Parathyroid adenoma (tissue), 2 donors: Measurements from ENCODE around the gene FAM193A.
"Not testable (repeated sequence)": the region's sequence is repeated elsewhere in the genome, so short reads cannot be mapped to it uniquely, and the experiment has no call there.

Experiments
- H2AFZ ChIP-seq: fragments of 300-600 bp; sonication (generic); one replicate; pipeline ENCODE4 v1.7.0; 2017; ENCODE audit warnings: antibody characterized with exemption, mild to moderate bottlenecking
- H3K27ac ChIP-seq: fragments of 300-600 bp; sonication (generic); one replicate; pipeline ENCODE4 v1.7.0; 2017
- H3K27me3 ChIP-seq: fragments of 300-600 bp; sonication (generic); one replicate; pipeline ENCODE4 v1.7.0; 2017; ENCODE audit warnings: low read length; ENCODE audit not compliant: control insufficient read depth, insufficient read depth
- H3K36me3 ChIP-seq: fragments of 300-600 bp; sonication (generic); one replicate; pipeline ENCODE4 v1.7.0; 2017; ENCODE audit warnings: low read length; ENCODE audit not compliant: control insufficient read depth, insufficient read depth
- H3K4me1 ChIP-seq: fragments of 300-600 bp; sonication (generic); one replicate; pipeline ENCODE4 v1.7.0; 2017; ENCODE audit warnings: control low read depth
- H3K4me2 ChIP-seq: fragments of 300-600 bp; sonication (generic); one replicate; pipeline ENCODE4 v1.7.0; 2017; ENCODE audit warnings: low read length
- H3K4me3 ChIP-seq: fragments of 300-600 bp; sonication (generic); one replicate; pipeline ENCODE4 v1.7.0; 2017; ENCODE audit warnings: low read depth, low read length
- H3K79me2 ChIP-seq: fragments of 300-600 bp; sonication (generic); one replicate; pipeline ENCODE4 v1.7.0; 2017; ENCODE audit warnings: control low read depth
- H3K9ac ChIP-seq: fragments of 300-600 bp; sonication (generic); one replicate; pipeline ENCODE4 v1.7.0; 2017; ENCODE audit warnings: mild to moderate bottlenecking
- H3K9me3 ChIP-seq: fragments of 300-600 bp; sonication (generic); one replicate; pipeline ENCODE4 v1.7.0; 2017; ENCODE audit warnings: low read length; ENCODE audit not compliant: control insufficient read depth
- CTCF ChIP-seq: fragments of 300-600 bp; sonication (generic); IDR thresholded peaks from one replicate; pipeline ENCODE4 v1.7.0; 2017; ENCODE audit warnings: antibody characterized with exemption, mild to moderate bottlenecking
- donor health status: primary hyperparathyroidism.

FAM193A gene

GRCh38 chr4:2768124-2768523 lies 231.7 kb downstream of the FAM193A start:
- Histone ChIP-seq H3K36me3 (no peaks in the 10 kb centered on the region), H2AFZ (no peak overlapping the region), H3K27me3 (no peaks in the 10 kb centered on the region), H3K9ac (no peak overlapping the region), H3K4me1 (no peaks in the 10 kb centered on the region), H3K4me3 (no peak overlapping the region), H3K9me3 (no peaks in the 10 kb centered on the region), H3K4me2 (no peak overlapping the region), H3K79me2 (no peaks in the 10 kb centered on the region), H3K27ac (no peak overlapping the region)
- TF ChIP-seq CTCF: no peak

- no peaks in the 10 kb centered on the region for H3K27me3 ChIP-seq
- no peak overlapping the region for H3K4me2 ChIP-seq
- no peaks in the 10 kb centered on the region for H3K9me3 ChIP-seq
- H3K4me3 ChIP-seq: no peak overlapping the region
- no peaks in the 10 kb centered on the region for H3K36me3 ChIP-seq
- H3K4me1 ChIP-seq: no peaks in the 10 kb centered on the region
- no peaks in the 10 kb centered on the region for H3K79me2 ChIP-seq
- no peak overlapping the region for H2AFZ ChIP-seq
- no peak for TF ChIP-seq CTCF
- no peak overlapping the region for H3K9ac ChIP-seq
- H3K27ac ChIP-seq: no peak overlapping the region
Measured at GRCh38 chr4:2768921-2769336, 232.5 kb downstream of the FAM193A start.

GRCh38 chr4:2771264-2771663 lies 234.8 kb downstream of the FAM193A start:
- no peaks in the 10 kb centered on the region for H3K27me3 ChIP-seq
- H3K4me2 ChIP-seq: no peak overlapping the region
- H3K4me1 ChIP-seq: no peaks in the 10 kb centered on the region
- no peak overlapping the region for H3K27ac ChIP-seq
- no peak overlapping the region for H2AFZ ChIP-seq
- TF ChIP-seq CTCF: no peak
- no peaks in the 10 kb centered on the region for H3K36me3 ChIP-seq
- no peak overlapping the region for H3K4me3 ChIP-seq
- H3K79me2 ChIP-seq: no peaks in the 10 kb centered on the region
- no peaks in the 10 kb centered on the region for H3K9me3 ChIP-seq
- H3K9ac ChIP-seq: no peak overlapping the region

GRCh38 chr4:2780643-2781042 lies 244.2 kb downstream of the FAM193A start:
- not testable (repeated sequence) for H3K27ac ChIP-seq, H3K4me2 ChIP-seq, H3K36me3 ChIP-seq, H3K79me2 ChIP-seq, H3K27me3 ChIP-seq, H3K4me3 ChIP-seq, H2AFZ ChIP-seq, H3K9ac ChIP-seq, H3K9me3 ChIP-seq, H3K4me1 ChIP-seq

- H3K79me2 ChIP-seq: no peaks in the 10 kb centered on the region
Measured at GRCh38 chr4:2781911-2782310, 245.5 kb downstream of the FAM193A start.

More at GRCh38 chr4:2781911-2782310, 245.5 kb downstream of the FAM193A start:
- TF ChIP-seq CTCF: no peak
- no peaks in the 10 kb centered on the region for H3K36me3 ChIP-seq
- no peak overlapping the region for H3K4me2 ChIP-seq
- no peak overlapping the region for H2AFZ ChIP-seq
- H3K9me3 ChIP-seq: no peaks in the 10 kb centered on the region
- H3K4me3 ChIP-seq: no peak overlapping the region
- H3K4me1 ChIP-seq: no peaks in the 10 kb centered on the region
- no peak overlapping the region for H3K9ac ChIP-seq
- H3K27me3 ChIP-seq: no peaks in the 10 kb centered on the region
- no peak overlapping the region for H3K27ac ChIP-seq
